CD14-positive monocyte (primary cell): ENCODE data around the gene ARVCF. TPM values are rescaled to one million over a fixed set of nuclear protein-coding genes. Genes with fewer than 3 reads are reported as not detected.

Source experiments
- DNase-seq, 3 donors: peaks; one replicate each; pipeline ENCODE4 v3.0.0-alpha.2; 2011 to 2022
- H2AFZ ChIP-seq: 2 replicates; pipeline ENCODE4 v1.6.0; 2012; ENCODE audit warnings: mild to moderate bottlenecking, low read depth, low read length, inconsistent platforms; ENCODE audit not compliant: insufficient read depth, poor library complexity, severe bottlenecking
- H3K27ac ChIP-seq, 2 donors: 1 replicate in 1 of 2; 2 replicates in 1 of 2; pipeline ENCODE4 v1.5.1; 2012 to 2013; ENCODE audit warnings: low read length in 2 of 2, control low read depth in 1 of 2, inconsistent platforms in 1 of 2, low read depth in 1 of 2, mild to moderate bottlenecking in 1 of 2
- H3K27me3 ChIP-seq, 2 donors: one replicate each; pipeline versions ENCODE4 v1.6.0 to v1.6.1; 2011 to 2013; ENCODE audit warnings: low read length in 2 of 2; ENCODE audit not compliant: control insufficient read depth in 2 of 2, insufficient read depth in 2 of 2
- H3K36me3 ChIP-seq, 2 donors: replicated peaks in 1 of 2; 1 replicate in 1 of 2; 2 replicates in 1 of 2; pipeline versions ENCODE4 v1.5.1 to v1.6.1; 2012 to 2013; ENCODE audit warnings: low read length in 2 of 2, control low read depth in 1 of 2, inconsistent platforms in 1 of 2, mild to moderate bottlenecking in 1 of 2; ENCODE audit not compliant: insufficient read depth in 2 of 2, control insufficient read depth in 1 of 2
- H3K4me1 ChIP-seq, 2 donors: 1 replicate in 1 of 2; 2 replicates in 1 of 2; pipeline versions ENCODE4 v1.5.1 to v1.6.1; 2012 to 2013; ENCODE audit warnings: low read length in 2 of 2, control low read depth in 1 of 2, inconsistent platforms in 1 of 2, mild to moderate bottlenecking in 1 of 2, moderate library complexity in 1 of 2; ENCODE audit not compliant: insufficient read depth in 2 of 2, control insufficient read depth in 1 of 2
- H3K4me2 ChIP-seq: replicated peaks from 2 replicates; pipeline ENCODE3; 2012; ENCODE audit warnings: low read length, moderate library complexity, mild to moderate bottlenecking; ENCODE audit not compliant: poor library complexity, severe bottlenecking; ENCODE audit errors: extremely low read depth
- H3K4me3 ChIP-seq, 3 experiments: fragments of 200-600 bp in 1 of 3; sonication (generic) in 1 of 3; replicated peaks in 1 of 3; 1 replicate in 2 of 3; 2 replicates in 1 of 3; pipeline ENCODE4 v1.5.1; 2011 to 2013; ENCODE audit warnings: low read length in 3 of 3, mild to moderate bottlenecking in 3 of 3, control low read depth in 2 of 3, low read depth in 2 of 3, inconsistent platforms in 1 of 3, moderate library complexity in 1 of 3
- H3K79me2 ChIP-seq: 2 replicates; pipeline ENCODE4 v1.6.0; 2012; ENCODE audit warnings: mild to moderate bottlenecking, control low read depth, inconsistent platforms, low read length, moderate library complexity; ENCODE audit not compliant: insufficient read depth
- H3K9ac ChIP-seq: 2 replicates; pipeline ENCODE4 v1.6.0; 2017; ENCODE audit warnings: low read length, mild to moderate bottlenecking; ENCODE audit not compliant: insufficient read depth, poor library complexity, severe bottlenecking
- H3K9me3 ChIP-seq, 2 donors: replicated peaks in 1 of 2; 1 replicate in 1 of 2; 2 replicates in 1 of 2; pipeline versions ENCODE4 v1.5.1 to v1.6.1; 2012 to 2013; ENCODE audit warnings: low read length in 2 of 2, control low read depth in 1 of 2; ENCODE audit not compliant: control insufficient read depth in 1 of 2, insufficient read depth in 1 of 2
- H4K20me1 ChIP-seq: 2 replicates; pipeline ENCODE4 v1.6.0; 2012; ENCODE audit warnings: mild to moderate bottlenecking, low read length, control low read depth, moderate library complexity; ENCODE audit not compliant: insufficient read depth
- H3K27ac Mint-ChIP-seq, 7 donors: one replicate each; pipeline ENCODE4 v1.8.0; 2020; ENCODE audit warnings: mild to moderate bottlenecking in 7 of 7, mixed read lengths in 7 of 7, moderate library complexity in 6 of 7, inconsistent platforms in 2 of 7
- H3K27me3 Mint-ChIP-seq, 3 donors: one replicate each; pipeline ENCODE4 v1.8.0; 2021 to 2022; ENCODE audit warnings: low read depth in 3 of 3, mild to moderate bottlenecking in 3 of 3, mixed read lengths in 3 of 3, moderate library complexity in 3 of 3, inconsistent platforms in 1 of 3
- H3K36me3 Mint-ChIP-seq, 2 donors: one replicate each; pipeline ENCODE4 v1.8.0; 2020; ENCODE audit warnings: mixed read lengths in 2 of 2, inconsistent platforms in 1 of 2, mild to moderate bottlenecking in 1 of 2
- H3K4me1 Mint-ChIP-seq: one replicate; pipeline ENCODE4 v1.8.0; 2020; ENCODE audit warnings: mild to moderate bottlenecking, mixed read lengths
- H3K4me3 Mint-ChIP-seq, 2 donors: one replicate each; pipeline ENCODE4 v1.8.0; 2020; ENCODE audit warnings: mild to moderate bottlenecking in 2 of 2, mixed read lengths in 2 of 2, moderate library complexity in 1 of 2
- H3K9me3 Mint-ChIP-seq, 7 donors: one replicate each; pipeline ENCODE4 v1.8.0; 2020 to 2022; ENCODE audit warnings: mixed read lengths in 7 of 7, mild to moderate bottlenecking in 6 of 7, moderate library complexity in 6 of 7, inconsistent platforms in 2 of 7
- CTCF ChIP-seq: fragments of 200-600 bp; IDR thresholded peaks from one replicate; pipeline ENCODE4 v1.8.0; 2022; ENCODE audit warnings: antibody characterized with exemption, mild to moderate bottlenecking
- WGBS: methylation state at CpG from one replicate; pipeline ENCODE4 v1.1.5; 2013; ENCODE audit warnings: missing lambda C conversion rate; ENCODE audit not compliant: insufficient coverage; 5-methylcytosine and 5-hydroxymethylcytosine counted together
- intact Hi-C, 2 donors: fragments of 100-400 bp; cut with micrococcal nuclease; formaldehyde crosslinking; loops; one replicate each; pipeline versions ENCODE4 v1.15.0 to v1.15.1; 2023
- polyA plus RNA-seq, 3 donors: library from polyadenylated mRNA; depleted of rRNA in 1 of 3; unstranded in 2 of 3; stranded (reverse) in 1 of 3; fragments of 300-500 nt in 2 of 3; fragments of >200 nt in 1 of 3; fragmentation: Illumina TruSeq in 2 of 3; gene quantifications; 1 replicate in 2 of 3; 2 replicates in 1 of 3; pipeline ENCODE4 v1.2.3, GENCODE V29; 2012 to 2021

ARVCF gene
- polyA plus RNA-seq, 3 donors, result 0.31 to 2.6 (median 0.44) TPM

GRCh38 chr22:19972652-19973550 lies 43.7 kb downstream of the ARVCF start:
- Histone ChIP-seq H3K27ac (no peak overlapping the region), H3K9ac (no peak overlapping the region), H3K27me3 (no peaks in the 10 kb centered on the region), H4K20me1 (peaks cover 21% of the 10 kb centered on the region), H3K9me3 (no peaks in the 10 kb centered on the region), H3K4me2 (no peak overlapping the region), H3K4me3 (no peak overlapping the region), H3K36me3 (peaks cover 15 to 17% of the 10 kb centered on the region in 2 donors), H3K4me1 (no peaks in the 10 kb centered on the region), H2AFZ (no peak overlapping the region), H3K79me2 (no peaks in the 10 kb centered on the region)
- peaks cover 6 to 15% of the 10 kb centered on the region in 2 donors for H3K36me3 Mint-ChIP-seq
- intact Hi-C loops, result loop anchor here (5.0 to 10.0 kb wide), 3 partner anchors 39 to 312 kb away; no protein-coding TSS in a partner anchor
- H3K27ac Mint-ChIP-seq, result no peak overlapping the region
- 95% methylated on average over 44 of the region's 50 CpGs for WGBS
- H3K4me1 Mint-ChIP-seq, result peaks cover 17% of the 10 kb centered on the region
- H3K4me3 Mint-ChIP-seq, result no peak overlapping the region
- TF ChIP-seq CTCF, result no peak
- no peak for DNase-seq
- no peaks in the 10 kb centered on the region for H3K9me3 Mint-ChIP-seq
- peaks cover 0 to 7% (median 5%) of the 10 kb centered on the region in 3 donors for H3K27me3 Mint-ChIP-seq

GRCh38 chr22:19972251-19972650 lies 44.4 kb downstream of the ARVCF start:
- H3K27me3 Mint-ChIP-seq, result peaks cover 0 to 5% (median 4%) of the 10 kb centered on the region in 3 donors
- intact Hi-C loops, result loop anchor here (5.0 to 10.0 kb wide), 3 partner anchors 40 to 313 kb away; no protein-coding TSS in a partner anchor
- H3K36me3 ChIP-seq, result peaks cover 22 to 23% of the 10 kb centered on the region in 2 donors
- H2AFZ ChIP-seq, result no peak overlapping the region
- peaks cover 11 to 22% of the 10 kb centered on the region in 2 donors for H3K36me3 Mint-ChIP-seq
- DNase-seq, result no peak
- no peaks in the 10 kb centered on the region for H3K9me3 Mint-ChIP-seq
- H3K4me1 ChIP-seq, result no peaks in the 10 kb centered on the region
- H3K79me2 ChIP-seq, result no peaks in the 10 kb centered on the region
- no peak for TF ChIP-seq CTCF
- no peak overlapping the region for H3K27ac Mint-ChIP-seq
- peaks cover 17% of the 10 kb centered on the region for H3K4me1 Mint-ChIP-seq
- H3K4me3 ChIP-seq, result no peak overlapping the region
- H4K20me1 ChIP-seq, result peaks cover 21% of the 10 kb centered on the region
- H3K27ac ChIP-seq, result no peak overlapping the region
- 98% methylated on average over 6 of the region's 9 CpGs for WGBS
- no peak overlapping the region for H3K9ac ChIP-seq
- H3K9me3 ChIP-seq, result no peaks in the 10 kb centered on the region
- H3K4me2 ChIP-seq, result no peak overlapping the region
- no peak overlapping the region for H3K4me3 Mint-ChIP-seq
- no peaks in the 10 kb centered on the region for H3K27me3 ChIP-seq
